ENCODE measurements around the gene SNAI1. TPM values are rescaled to one million over a fixed set of nuclear protein-coding genes. Genes with fewer than 3 reads are reported as not detected.

The SNAI1 gene
- total RNA-seq, 2 experiments from 2014 or later: 0.21 to 0.61 TPM

DNA sequence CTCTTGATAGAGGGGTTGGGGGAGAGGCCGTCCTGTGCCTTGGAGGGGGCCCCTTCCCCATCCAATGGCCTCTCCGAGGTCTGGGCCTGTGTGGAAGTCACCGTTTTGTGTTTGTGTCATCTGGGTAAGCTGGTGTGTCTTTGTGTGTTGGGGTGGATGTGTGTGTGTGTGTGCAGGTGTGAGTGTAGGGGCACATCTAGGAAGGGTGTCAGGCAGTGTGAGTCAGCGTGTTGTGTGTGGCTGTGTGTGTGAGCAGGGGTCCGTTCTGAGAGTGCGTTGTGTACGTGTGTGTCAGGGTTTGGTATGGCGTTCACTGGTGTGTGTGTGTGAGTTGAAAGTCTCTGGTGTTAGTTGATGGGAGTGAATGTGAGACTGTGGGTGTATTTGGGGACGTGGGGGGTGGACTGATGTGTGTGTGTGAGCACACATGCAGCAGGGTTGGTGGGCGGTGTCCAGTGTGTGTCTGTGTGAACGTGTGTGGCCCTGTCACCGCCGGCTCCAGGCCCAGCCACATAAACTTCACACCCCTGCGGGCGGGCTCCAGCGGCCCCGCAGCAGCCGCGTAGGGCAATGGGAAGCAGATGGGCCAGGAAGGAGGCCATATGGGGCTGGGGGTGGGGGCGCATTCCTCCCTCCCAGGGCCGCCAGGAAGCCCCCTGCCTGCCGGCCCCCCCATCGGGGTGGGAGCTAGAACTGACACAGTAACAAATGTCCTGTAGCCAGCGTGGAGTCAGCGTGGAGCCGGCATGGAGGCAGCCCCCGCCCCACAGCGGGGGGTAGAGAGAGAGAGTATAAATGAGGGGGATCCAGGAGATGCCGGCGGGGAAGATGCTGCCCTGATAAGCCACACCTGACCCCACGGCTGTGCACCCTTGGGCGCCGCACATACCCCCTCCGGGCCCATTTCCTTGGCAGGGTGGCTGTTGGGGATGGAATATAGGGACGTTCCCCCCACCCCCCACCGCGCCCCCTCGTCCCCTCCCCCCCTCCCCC lies 32.1 kb downstream of the SNAI1 start:
- peaks cover 14% of the 10 kb centered on the region for H3K27me3 Mint-ChIP-seq
- no peaks in the 10 kb centered on the region for H3K9me3 Mint-ChIP-seq (ENCODE audit: low read depth)
- no peak overlapping the region for H3K27ac Mint-ChIP-seq
- ATAC-seq (no peak), DNase-seq (no peak)
- H3K4me1 Mint-ChIP-seq: peaks cover 7% of the 10 kb centered on the region
- no peaks in the 10 kb centered on the region for H3K36me3 Mint-ChIP-seq
- CTCF ChIA-PET: interaction anchor here (3.3 kb wide), 1 partner anchor 36 kb away, joined by 14 read pairs; no protein-coding TSS in a partner anchor
- no peak overlapping the region for H3K4me3 Mint-ChIP-seq

DNA sequence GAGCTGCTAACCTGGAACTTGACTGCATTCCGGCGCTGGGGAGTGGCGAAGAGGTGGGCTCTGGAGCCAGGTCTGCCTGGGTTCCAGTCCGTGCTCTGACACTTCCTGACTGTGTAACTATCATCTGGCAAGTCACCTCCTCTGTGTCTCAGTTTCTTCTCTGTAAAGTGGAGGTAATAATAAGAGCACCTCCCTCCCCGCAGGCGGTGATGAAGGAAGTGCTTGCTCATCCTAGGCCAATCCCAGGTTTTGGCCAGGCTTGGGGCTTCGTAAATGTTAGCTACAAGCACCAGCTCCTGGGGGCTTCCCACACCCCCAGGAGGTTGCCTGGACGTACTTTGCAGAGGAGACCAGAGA lies 32.8 kb downstream of the SNAI1 start:
- DNase-seq (no peak), ATAC-seq (no peak)
- H3K4me1 Mint-ChIP-seq: peaks cover 15% of the 10 kb centered on the region
- no peak overlapping the region for H3K4me3 Mint-ChIP-seq
- no peaks in the 10 kb centered on the region for H3K9me3 Mint-ChIP-seq (ENCODE audit: low read depth)
- no peaks in the 10 kb centered on the region for H3K36me3 Mint-ChIP-seq
- CTCF ChIA-PET: no interaction called here
- no peak overlapping the region for H3K27ac Mint-ChIP-seq
- H3K27me3 Mint-ChIP-seq: peaks cover 8% of the 10 kb centered on the region

DNA sequence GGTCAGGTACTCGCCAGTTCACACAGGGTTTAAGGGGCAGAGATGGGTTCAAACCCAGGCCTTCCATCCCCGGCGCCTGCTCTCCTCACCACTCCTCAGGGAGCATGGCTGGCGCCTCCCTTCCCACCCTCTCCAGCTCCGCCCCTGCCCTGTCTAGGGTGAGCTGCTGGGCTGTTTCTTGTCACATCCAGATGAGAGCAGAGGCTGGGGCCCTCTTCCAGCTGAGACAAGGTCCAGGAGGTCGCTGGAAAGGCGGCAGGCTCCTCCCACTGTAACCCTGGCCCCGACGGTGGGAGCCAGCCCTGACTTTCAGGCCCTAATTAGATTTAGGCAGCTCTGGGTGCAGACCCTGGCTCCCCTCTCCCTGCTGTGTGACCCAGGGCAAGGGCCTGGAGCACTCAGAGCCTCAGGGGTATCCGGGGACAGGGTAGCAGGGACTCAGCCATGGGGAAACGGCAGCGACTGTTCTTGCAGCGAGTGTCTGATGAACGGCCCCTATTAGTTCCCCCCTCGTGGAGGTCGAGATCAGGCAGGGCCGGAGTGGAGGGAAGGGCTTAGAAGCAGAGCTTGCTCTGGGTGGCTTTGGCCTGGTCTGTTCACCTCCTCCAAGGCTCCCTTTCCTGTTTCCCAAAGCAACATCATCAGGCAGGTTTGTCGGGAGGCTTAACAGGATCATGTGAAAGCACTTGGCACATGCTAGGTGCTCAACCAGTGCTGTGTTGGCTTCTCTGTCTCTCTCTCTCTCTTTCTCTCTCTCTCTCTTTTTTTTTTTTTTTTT lies 33.4 kb downstream of the SNAI1 start:
- ATAC-seq (no peak), DNase-seq (no peak)
- peaks cover 18% of the 10 kb centered on the region for H3K4me1 Mint-ChIP-seq
- no peaks in the 10 kb centered on the region for H3K36me3 Mint-ChIP-seq
- peaks cover 5% of the 10 kb centered on the region for H3K27me3 Mint-ChIP-seq
- CTCF ChIA-PET: interaction anchor here (0.7 to 0.8 kb wide), 2 partner anchors 11 to 70 kb away, joined by 3 read pairs; no protein-coding TSS in a partner anchor
- no peak overlapping the region for H3K4me3 Mint-ChIP-seq
- H3K27ac Mint-ChIP-seq: no peak overlapping the region
- no peaks in the 10 kb centered on the region for H3K9me3 Mint-ChIP-seq (ENCODE audit: low read depth)

DNA sequence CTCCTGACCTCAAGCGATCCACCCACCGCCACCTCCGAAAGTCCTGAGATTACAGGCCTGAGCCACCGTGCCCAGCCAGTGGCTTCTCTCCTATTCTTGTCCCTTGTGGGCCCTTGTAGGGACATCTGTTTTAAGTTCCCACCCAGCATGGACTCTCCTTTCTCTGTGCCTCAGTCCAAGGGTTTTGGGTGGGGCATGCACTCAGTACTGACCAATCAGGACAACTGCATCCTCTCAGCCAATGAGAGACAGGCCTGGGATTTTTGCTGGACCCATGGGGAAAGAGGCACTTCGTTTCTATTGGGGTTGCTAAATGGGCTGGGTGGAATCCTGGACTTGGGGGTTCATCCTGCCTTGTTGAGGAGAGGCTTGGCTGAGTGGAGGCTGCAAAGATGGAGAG lies 34.4 kb downstream of the SNAI1 start:
- Mint-ChIP-seq H3K27me3 (peaks cover 5% of the 10 kb centered on the region), H3K36me3 (no peaks in the 10 kb centered on the region), H3K4me3 (no peak overlapping the region), H3K27ac (no peak overlapping the region), H3K4me1 (peaks cover 14% of the 10 kb centered on the region), H3K9me3 (ENCODE audit: low read depth) (no peaks in the 10 kb centered on the region)
- CTCF ChIA-PET: no interaction called here
- ATAC-seq (no peak), DNase-seq (no peak)

DNA sequence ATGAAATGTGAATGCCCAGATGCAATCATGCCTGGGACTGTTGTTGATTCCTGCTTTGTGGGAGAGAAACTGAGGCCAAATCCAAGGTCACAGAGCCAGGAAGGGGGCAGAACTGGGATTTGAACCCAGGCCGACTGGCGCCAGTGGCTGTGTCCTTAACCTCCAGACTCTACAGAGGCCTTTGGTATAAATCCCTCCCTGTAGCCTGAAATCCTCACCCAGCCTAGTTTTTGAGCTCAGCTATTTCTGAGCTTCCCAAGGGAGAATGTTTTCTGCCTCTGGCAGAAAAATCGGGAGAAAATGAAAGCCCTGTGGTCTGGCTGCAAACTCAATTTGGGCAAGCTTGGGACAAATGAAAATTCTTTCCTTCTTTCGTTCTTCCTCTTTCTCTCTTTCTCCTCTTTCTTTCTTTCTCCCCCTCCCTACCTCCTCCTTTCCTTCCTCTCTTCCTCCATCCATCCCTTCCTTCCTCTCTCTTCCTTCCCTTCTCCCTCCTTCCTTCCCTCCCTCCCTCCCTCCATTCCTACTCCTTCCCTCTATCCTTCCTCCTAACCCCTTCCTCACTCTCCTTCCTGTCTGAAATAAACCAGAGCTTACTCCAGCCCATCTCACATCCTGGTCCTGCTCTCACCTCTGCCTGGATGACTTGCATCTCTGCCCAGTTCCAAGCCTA lies 34.9 kb downstream of the SNAI1 start:
- no peak overlapping the region for H3K4me3 Mint-ChIP-seq
- H3K27ac Mint-ChIP-seq: no peak overlapping the region
- ATAC-seq (no peak), DNase-seq (no peak)
- no peaks in the 10 kb centered on the region for H3K9me3 Mint-ChIP-seq (ENCODE audit: low read depth)
- no peaks in the 10 kb centered on the region for H3K36me3 Mint-ChIP-seq
- H3K27me3 Mint-ChIP-seq: peaks cover 2% of the 10 kb centered on the region
- CTCF ChIA-PET: interaction anchor here (0.6 kb wide), 1 partner anchor 34 kb away, joined by 3 read pairs; no protein-coding TSS in a partner anchor
- H3K4me1 Mint-ChIP-seq: peaks cover 13% of the 10 kb centered on the region

DNA sequence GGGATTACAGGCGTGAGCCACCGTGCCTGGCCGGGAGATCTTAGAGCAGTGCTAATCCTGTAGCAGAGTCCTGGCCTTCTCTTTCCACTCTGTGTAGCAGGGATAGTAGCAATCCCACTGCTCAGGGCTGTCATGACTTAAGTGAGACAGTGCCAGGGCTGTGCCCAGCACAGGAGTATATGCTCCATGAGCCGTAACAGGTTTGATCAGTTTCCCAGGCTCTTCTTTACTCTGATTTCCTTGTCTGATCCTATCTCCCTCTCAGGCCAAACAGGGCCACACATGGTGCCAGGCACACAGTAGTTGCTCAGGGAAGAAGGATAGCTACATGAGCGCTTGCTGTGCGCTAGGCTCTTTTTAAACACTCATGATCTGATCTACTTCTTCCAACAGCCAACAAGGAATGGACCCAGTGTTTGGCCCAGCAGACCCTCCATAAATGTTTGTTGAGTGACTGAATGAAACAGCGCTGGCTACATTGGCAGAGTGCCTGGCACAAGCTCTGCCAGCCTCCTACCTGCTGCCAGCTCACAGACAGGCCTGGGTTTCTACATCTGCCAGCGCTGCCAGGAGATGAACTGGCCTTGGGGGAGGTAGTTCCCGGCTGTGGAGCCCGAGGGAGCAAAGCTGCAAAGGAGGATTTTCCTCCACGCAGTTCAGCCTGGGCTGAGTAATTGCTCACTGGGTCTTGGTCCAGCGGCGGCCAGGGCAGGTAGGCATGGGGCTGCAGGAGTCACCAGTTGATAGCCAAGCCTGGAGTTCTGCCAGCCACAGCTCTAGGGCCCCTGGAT lies 36.9 kb downstream of the SNAI1 start:
- CTCF ChIA-PET: interaction anchor here (1.0 to 2.2 kb wide), 2 partner anchors 52 kb away, joined by 4 to 8 read pairs; no protein-coding TSS in a partner anchor
- no peaks in the 10 kb centered on the region for H3K9me3 Mint-ChIP-seq (ENCODE audit: low read depth)
- H3K4me1 Mint-ChIP-seq: peaks cover 17% of the 10 kb centered on the region
- no peak for DNase-seq
- no peaks in the 10 kb centered on the region for H3K36me3 Mint-ChIP-seq
- no peak for ATAC-seq
- H3K27me3 Mint-ChIP-seq: peaks cover 4% of the 10 kb centered on the region
- H3K4me3 Mint-ChIP-seq: no peak overlapping the region
- H3K27ac Mint-ChIP-seq: no peak overlapping the region

DNA sequence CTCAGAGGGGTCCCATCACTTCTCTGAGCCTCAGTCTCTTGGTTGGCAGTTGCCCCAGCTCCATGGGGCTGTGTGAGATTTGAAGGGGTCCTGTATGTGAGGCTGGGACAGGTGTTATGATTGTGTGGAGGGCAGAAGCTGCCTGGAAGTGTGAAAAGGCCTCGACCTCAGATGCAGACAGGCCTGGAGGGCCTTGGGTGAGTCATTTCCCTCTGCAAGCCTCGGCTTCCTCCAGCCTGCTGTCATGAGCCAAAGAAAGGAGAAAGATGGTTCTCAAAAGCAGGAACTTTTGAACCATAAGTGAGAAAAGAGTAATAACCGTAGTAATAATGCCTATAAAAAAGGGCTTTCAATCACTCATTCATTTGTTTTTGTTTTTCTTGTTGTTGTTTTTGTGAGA lies 37.5 kb downstream of the SNAI1 start:
- no peak overlapping the region for H3K4me3 Mint-ChIP-seq
- no peaks in the 10 kb centered on the region for H3K9me3 Mint-ChIP-seq (ENCODE audit: low read depth)
- CTCF ChIA-PET: interaction anchor here (2.2 kb wide), 1 partner anchor 51 kb away, joined by 8 read pairs; no protein-coding TSS in a partner anchor
- H3K27me3 Mint-ChIP-seq: peaks cover 4% of the 10 kb centered on the region
- peak; percentile 54 for DNase-seq
- H3K36me3 Mint-ChIP-seq: no peaks in the 10 kb centered on the region
- H3K4me1 Mint-ChIP-seq: peaks cover 17% of the 10 kb centered on the region
- peak; percentile 89 for ATAC-seq
- no peak overlapping the region for H3K27ac Mint-ChIP-seq

DNA sequence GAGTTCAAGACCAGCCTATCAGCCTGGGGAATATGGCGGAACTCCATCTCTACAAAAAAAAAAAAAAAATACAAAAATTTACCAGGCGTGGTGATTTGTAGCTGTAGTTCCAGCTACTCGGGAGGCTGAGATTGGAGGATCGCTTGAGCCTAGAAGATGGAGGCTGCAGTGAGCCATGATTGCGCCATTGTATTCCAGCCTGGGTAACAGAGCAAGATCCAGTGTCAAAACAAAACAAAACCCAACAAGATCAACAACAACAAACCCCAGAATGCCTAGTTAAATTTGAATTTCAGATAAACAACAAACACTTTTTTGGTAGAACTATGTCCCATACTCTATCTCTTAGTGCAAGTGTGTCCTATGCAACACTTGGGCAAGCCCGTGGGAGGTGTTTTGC lies 39.9 kb downstream of the SNAI1 start:
- CTCF ChIA-PET: interaction anchor here (1.1 kb wide), 2 partner anchors 36 to 43 kb away, joined by 3 read pairs; no protein-coding TSS in a partner anchor
- Mint-ChIP-seq H3K36me3 (no peaks in the 10 kb centered on the region), H3K9me3 (ENCODE audit: low read depth) (no peaks in the 10 kb centered on the region), H3K27ac (no peak overlapping the region), H3K4me1 (peaks cover 17% of the 10 kb centered on the region), H3K4me3 (no peak overlapping the region), H3K27me3 (peaks cover 4% of the 10 kb centered on the region)
- DNase-seq (no peak), ATAC-seq (no peak)

DNA sequence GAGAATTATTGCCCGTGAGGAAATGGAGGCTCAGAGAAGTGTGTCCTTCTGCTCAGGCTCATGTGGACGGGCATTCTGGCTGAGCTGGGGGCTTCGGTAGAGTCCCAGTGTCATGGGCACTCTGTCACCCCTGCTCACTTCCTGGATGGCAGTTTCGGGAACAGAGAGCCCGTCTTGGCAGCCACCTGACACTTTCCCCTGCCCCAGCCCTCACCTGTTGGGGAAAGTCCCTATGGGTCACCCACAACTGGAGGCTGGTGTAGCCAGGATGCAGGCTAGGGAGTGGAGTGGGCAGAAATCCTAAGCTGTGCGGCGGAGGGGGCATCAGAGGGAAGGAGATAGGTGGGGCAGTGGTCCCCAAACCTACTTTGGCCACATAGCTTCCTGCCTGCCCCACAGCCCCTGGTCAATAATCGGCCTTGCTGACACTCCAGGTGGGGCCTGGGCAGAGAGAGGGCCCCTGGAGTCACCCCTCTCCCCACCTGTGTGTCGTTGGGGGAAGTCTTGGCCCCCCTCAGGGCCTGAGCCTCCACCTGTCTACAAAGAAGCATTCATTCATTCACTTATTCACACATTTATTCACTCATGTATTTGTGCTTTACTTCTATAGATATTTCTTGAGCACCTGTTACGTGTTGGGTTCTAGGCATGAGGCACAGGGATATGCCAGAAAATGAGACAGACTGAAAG lies 40.5 kb downstream of the SNAI1 start:
- Mint-ChIP-seq H3K4me1 (peaks cover 17% of the 10 kb centered on the region), H3K27me3 (peaks cover 2% of the 10 kb centered on the region), H3K4me3 (no peak overlapping the region), H3K9me3 (ENCODE audit: low read depth) (no peaks in the 10 kb centered on the region), H3K27ac (no peak overlapping the region), H3K36me3 (no peaks in the 10 kb centered on the region)
- ATAC-seq: no peak
- no peak for DNase-seq
- CTCF ChIA-PET: no interaction called here

DNA sequence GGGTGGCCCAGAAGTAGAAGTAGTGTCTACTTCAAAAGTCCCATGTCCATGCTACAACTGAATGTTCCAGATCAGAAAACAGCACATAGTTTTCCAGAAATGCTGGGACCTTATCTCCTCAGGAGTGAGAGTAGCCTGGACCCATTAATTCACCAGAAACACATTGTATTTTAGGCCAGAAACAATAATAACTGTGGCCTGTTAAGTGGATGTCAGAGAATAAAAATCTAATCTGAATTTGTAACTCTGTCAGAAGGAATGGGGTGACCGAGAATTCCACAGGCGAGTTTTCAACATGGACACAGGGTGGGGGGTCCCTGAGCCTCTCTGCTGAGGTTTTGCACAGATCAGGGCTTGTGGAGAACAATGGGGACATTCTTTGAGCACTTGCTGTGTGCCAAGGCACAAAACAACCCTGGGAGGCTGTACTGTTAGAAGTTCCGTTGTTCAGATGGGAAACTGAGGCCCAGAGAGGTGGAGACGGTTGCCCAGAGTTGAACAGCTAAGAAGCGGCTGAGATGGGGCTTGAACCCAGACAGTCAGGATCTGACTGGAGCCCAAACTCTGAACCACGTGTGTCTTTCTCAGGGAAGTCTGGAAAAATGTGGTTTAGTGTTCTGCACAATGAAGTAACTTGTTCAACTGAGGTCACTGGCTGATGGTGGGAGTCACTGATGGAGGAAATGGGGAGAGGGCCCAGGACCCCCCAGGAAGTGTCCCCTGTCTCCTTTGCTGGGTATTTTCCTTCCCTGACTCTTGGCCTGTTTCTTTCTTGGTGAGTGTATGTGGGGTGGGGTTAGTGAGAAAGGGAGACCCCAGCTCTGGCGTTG lies 44.2 kb downstream of the SNAI1 start:
- CTCF ChIA-PET: no interaction called here
- ATAC-seq: no peak
- no peak overlapping the region for H3K27ac Mint-ChIP-seq
- no peaks in the 10 kb centered on the region for H3K9me3 Mint-ChIP-seq (ENCODE audit: low read depth)
- H3K36me3 Mint-ChIP-seq: no peaks in the 10 kb centered on the region
- DNase-seq: no peak
- H3K27me3 Mint-ChIP-seq: peaks cover 2% of the 10 kb centered on the region
- H3K4me3 Mint-ChIP-seq: no peak overlapping the region
- peaks cover 6% of the 10 kb centered on the region for H3K4me1 Mint-ChIP-seq

DNA sequence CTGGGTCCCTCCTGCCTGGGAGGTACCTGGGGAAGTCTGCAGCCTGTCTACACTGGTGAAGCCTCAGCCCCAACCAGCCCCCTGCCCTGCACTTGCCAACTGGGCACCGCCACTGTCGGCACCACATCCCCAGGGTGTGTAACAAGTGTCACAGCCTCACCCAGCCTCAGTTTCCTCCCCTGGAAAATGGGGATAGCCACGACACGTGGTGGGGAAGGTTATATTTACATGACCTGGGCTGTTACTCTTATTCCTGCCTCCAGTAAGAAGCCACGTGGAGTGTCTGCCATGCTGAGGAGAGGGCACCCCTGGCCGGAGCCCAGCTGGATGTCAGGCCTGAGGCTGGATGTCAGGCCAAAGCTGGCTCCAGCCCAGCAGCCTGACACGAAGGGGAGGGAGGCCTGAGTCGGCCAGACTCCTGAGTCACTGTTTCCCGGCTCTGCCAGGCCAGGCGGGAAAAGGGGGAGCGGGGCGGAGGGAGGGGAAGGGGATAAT lies 44.9 kb downstream of the SNAI1 start:
- Mint-ChIP-seq H3K27ac (no peak overlapping the region), H3K36me3 (no peaks in the 10 kb centered on the region), H3K4me1 (peaks cover 5% of the 10 kb centered on the region), H3K4me3 (no peak overlapping the region), H3K27me3 (peaks cover 2% of the 10 kb centered on the region), H3K9me3 (ENCODE audit: low read depth) (no peaks in the 10 kb centered on the region)
- DNase-seq: no peak
- CTCF ChIA-PET: interaction anchor here (2.0 kb wide), 1 partner anchor 44 kb away, joined by 7 read pairs; no protein-coding TSS in a partner anchor
- no peak for ATAC-seq

All from activated CD8-positive, alpha-beta memory T cell treated with anti-CD3 and anti-CD28 coated beads, Interleukin-2, amount 10 ng/mL, durations not matched to agents 7 days and 5 days (primary cell).